ENCODE results near the gene SLC25A47.

DNA sequence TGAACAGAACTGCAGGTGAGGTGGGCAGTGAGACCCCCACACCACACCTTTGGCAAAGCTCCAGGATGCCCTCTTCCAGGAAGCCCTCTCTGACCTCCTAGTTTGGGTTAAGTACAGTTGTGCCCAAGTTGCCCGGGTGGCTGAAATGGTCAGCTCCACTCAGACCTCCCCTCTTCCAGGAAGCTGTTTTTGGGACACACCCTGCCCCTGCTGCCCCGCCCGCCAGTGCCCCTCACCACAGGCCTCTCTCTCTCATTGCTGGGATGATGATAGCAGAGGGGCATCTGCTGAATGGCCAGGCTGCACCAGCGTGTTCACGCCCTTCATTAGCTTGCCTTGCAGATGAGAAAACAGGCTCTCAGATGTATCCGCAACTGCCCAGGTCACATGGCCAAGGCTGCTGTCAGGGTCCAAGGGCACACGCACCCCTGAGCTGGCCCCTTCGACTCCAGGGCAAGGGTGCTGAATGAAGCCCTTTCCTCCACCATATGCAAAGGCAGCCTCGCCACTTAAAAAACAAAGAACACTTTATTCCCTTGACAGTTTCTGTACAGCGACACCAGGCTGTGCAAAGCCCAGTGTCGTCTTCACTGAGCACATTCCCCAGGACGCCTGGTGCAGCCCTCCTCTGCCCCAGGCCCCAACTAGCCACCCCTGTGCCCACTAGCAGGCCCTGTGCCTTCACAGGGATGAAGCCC lies 32.4 kb upstream of the SLC25A47 start:
- TF ChIP-seq JUN (IDR thresholded peaks at IDR 0.05; ENCODE audit: borderline replicate concordance, insufficient read depth, insufficient read length, low read depth) (no peak), POLR2A (IDR thresholded peaks at IDR 0.05; ENCODE audit: low read depth, low read length) (no peak), POLR2AphosphoS5 (IDR thresholded peaks at IDR 0.05; ENCODE audit: insufficient read depth, low read depth, low read length) (no peak), GATA2 (IDR thresholded peaks at IDR 0.05; ENCODE audit: insufficient read depth, insufficient read length, low read depth, low read length) (no peak)
- TF ChIP-seq, protein P1, sequence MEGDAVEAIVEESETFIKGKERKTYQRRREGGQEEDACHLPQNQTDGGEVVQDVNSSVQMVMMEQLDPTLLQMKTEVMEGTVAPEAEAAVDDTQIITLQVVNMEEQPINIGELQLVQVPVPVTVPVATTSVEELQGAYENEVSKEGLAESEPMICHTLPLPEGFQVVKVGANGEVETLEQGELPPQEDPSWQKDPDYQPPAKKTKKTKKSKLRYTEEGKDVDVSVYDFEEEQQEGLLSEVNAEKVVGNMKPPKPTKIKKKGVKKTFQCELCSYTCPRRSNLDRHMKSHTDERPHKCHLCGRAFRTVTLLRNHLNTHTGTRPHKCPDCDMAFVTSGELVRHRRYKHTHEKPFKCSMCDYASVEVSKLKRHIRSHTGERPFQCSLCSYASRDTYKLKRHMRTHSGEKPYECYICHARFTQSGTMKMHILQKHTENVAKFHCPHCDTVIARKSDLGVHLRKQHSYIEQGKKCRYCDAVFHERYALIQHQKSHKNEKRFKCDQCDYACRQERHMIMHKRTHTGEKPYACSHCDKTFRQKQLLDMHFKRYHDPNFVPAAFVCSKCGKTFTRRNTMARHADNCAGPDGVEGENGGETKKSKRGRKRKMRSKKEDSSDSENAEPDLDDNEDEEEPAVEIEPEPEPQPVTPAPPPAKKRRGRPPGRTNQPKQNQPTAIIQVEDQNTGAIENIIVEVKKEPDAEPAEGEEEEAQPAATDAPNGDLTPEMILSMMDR (IDR thresholded peaks at IDR 0.05; ENCODE audit: extremely low read depth in 1 of 2, insufficient read depth in 1 of 2, low read depth in 1 of 2, low read length in 2 of 2), result no peak
